Loucy (cell line): ENCODE data around the gene SLC9A9.

Source experiments
- CTCF ChIP-seq: fragments of 200-600 bp; sonication (generic); conservative IDR thresholded peaks from 2 replicates; pipeline ENCODE4 v1.5.1; 2014; ENCODE audit warnings: mild to moderate bottlenecking, antibody characterized with exemption, low read length
- EZH2phosphoT487 ChIP-seq: fragments of 200-600 bp; IDR thresholded peaks from 2 replicates; pipeline ENCODE4 v1.6.1; 2018; ENCODE audit warnings: antibody characterized with exemption, mild to moderate bottlenecking, moderate library complexity, borderline replicate concordance

- TF ChIP-seq CTCF (no peak), EZH2phosphoT487 (no peak)
Observed at GRCh38 chr3:143266927-143267326, 581.3 kb downstream of the SLC9A9 start.
